Measurements from ENCODE around the gene TECPR2. TPM values are rescaled to one million over a fixed set of nuclear protein-coding genes. Genes with fewer than 3 reads are reported as not detected.
A peak's percentile ranks its signal among the peaks of the same experiment; 100 is the strongest.

TECPR2 gene
- total and polyA plus RNA-seq, 2 of the 13 experiments (the other 11 are each of a cell fraction or from before 2014, with no cell fraction given): 3.5 to 5.7 TPM

DNA sequence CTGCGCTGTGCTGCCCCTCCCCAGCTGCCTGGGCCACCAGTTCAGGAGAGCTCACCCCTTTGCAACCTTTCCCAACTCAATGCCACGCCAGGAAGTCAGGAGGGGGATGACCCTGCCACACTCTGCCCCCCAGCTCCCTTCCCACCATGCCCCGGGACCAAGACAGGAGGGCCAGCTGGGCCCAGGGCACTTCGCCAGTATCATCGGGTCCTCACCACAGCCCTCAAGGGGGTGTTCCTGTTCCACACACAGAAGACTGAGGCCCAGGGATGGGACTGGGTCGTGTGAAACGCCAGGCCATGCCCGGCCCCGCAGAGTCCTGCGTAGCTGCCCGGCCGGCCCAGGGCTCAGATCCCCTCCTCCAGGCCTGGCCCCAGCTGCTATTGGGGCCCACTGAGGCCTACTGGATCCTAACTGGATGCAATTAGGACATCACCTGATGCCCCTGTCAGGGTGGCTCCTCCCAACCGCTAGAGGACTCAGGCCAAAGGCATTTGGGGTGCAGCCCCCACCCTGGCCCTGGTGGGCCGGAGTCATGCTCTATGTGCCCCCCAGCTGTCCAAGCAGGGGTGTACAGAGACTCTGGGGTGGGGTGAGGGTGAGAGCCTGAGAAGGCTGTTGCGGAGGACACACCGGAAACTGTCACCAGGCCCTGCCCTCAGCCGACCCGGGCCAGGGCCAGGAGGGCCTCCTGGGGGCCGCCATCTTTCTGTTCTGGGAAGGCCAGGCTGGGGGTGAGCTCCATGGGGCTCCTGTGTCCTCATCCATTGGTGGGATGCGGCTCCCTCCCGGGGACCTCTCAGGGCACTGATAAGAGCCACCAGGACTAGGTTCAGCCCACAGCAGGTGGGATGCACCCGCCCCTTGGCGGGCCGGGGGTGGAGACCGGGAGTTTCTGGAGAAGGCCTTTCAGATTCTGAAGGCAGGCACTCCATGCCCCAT, 176.1 kb downstream of the TECPR2 start (continued):
- TF ChIP-seq MED13 (CRISPR knock-in tag; IDR thresholded peaks at IDR 0.05) (peak; percentile 72; the same call in 1 of the 2 replicates), ZNF598 (CRISPR knock-in tag; IDR thresholded peaks at IDR 0.05; ENCODE audit: borderline replicate concordance) (peak; percentile 34; the same call in 1 of the 2 replicates), POGK (CRISPR knock-in tag; conservative IDR thresholded peaks at IDR 0.05) (no peak; the same call in 1 of the 2 replicates), TCF7L2 (IDR thresholded peaks at IDR 0.05; ENCODE audit: low read depth, low read length) (no peak), NFKB2 (CRISPR knock-in tag; IDR thresholded peaks at IDR 0.05; ENCODE audit: borderline replicate concordance) (peak; percentile 84; the same call in 1 of the 2 replicates), ZSCAN25 (CRISPR knock-in tag; IDR thresholded peaks at IDR 0.05) (peak; percentile 88; the same call in 1 of the 2 replicates), XBP1 (CRISPR knock-in tag; IDR thresholded peaks at IDR 0.05) (no peak), ZNF484 (CRISPR knock-in tag; IDR thresholded peaks at IDR 0.05; ENCODE audit: borderline replicate concordance, low read depth) (no peak), PHF8 (CRISPR knock-in tag; IDR thresholded peaks at IDR 0.05) (peak; percentile 82), HOXD1 (CRISPR knock-in tag; IDR thresholded peaks at IDR 0.05) (0 out of 2 replicates have a peak, but pooled peaks have one; percentile 15), TRAFD1 (CRISPR knock-in tag; IDR thresholded peaks at IDR 0.05; ENCODE audit: borderline replicate concordance) (no peak), TAF15 (IDR thresholded peaks at IDR 0.05; ENCODE audit: low read depth, low read length, poor library complexity, severe bottlenecking) (peak; percentile 27), ZNF761 (CRISPR knock-in tag; conservative IDR thresholded peaks at IDR 0.05) (no peak; the same call in 1 of the 2 replicates), SIN3B (IDR thresholded peaks at IDR 0.05; ENCODE audit: low read length) (no peak), HES4 (CRISPR knock-in tag; IDR thresholded peaks at IDR 0.05; ENCODE audit: borderline replicate concordance) (peak; percentile 17; the same call in 1 of the 2 replicates), ZNF367 (CRISPR knock-in tag; IDR thresholded peaks at IDR 0.05; ENCODE audit: borderline replicate concordance) (no peak), GTF2F1 (IDR thresholded peaks at IDR 0.05; ENCODE audit: low read length) (no peak), JARID2 (CRISPR knock-in tag; IDR thresholded peaks at IDR 0.05; ENCODE audit: insufficient replicate concordance) (peak; percentile 23), FOXJ3 (CRISPR knock-in tag; IDR thresholded peaks at IDR 0.05; ENCODE audit: borderline replicate concordance) (peak; percentile 70; the same call in 1 of the 2 replicates)
- TF ChIP-seq, protein P1, sequence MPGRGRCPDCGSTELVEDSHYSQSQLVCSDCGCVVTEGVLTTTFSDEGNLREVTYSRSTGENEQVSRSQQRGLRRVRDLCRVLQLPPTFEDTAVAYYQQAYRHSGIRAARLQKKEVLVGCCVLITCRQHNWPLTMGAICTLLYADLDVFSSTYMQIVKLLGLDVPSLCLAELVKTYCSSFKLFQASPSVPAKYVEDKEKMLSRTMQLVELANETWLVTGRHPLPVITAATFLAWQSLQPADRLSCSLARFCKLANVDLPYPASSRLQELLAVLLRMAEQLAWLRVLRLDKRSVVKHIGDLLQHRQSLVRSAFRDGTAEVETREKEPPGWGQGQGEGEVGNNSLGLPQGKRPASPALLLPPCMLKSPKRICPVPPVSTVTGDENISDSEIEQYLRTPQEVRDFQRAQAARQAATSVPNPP (CRISPR knock-in tag; IDR thresholded peaks at IDR 0.05): no peak
